ENCODE measurements around the gene ZNF609.
"Not testable (repeated sequence)": the region's sequence is repeated elsewhere in the genome, so short reads cannot be mapped to it uniquely, and the experiment has no call there.

The ZNF609 gene

GRCh38 chr15:64643685-64644084, 183.3 kb downstream of the ZNF609 start:
- no peak for DNase-seq (ENCODE audit: low read depth, low spot score)

- DNase-seq (ENCODE audit: low read depth, low spot score) = not testable (repeated sequence)
Measured at GRCh38 chr15:64644811-64645210, 184.4 kb downstream of the ZNF609 start.

GRCh38 chr15:64645995-64646394, 185.6 kb downstream of the ZNF609 start:
- DNase-seq (ENCODE audit: low read depth, low spot score) = no peak

GRCh38 chr15:64647367-64647766, 187.0 kb downstream of the ZNF609 start:
- no peak for DNase-seq (ENCODE audit: low read depth, low spot score)

- DNase-seq (ENCODE audit: low read depth, low spot score) = no peak
Measured at GRCh38 chr15:64650552-64650951, 190.2 kb downstream of the ZNF609 start.

- no peak for DNase-seq (ENCODE audit: low read depth, low spot score)
Measured at GRCh38 chr15:64651601-64652191, 191.3 kb downstream of the ZNF609 start.

- no peak for DNase-seq (ENCODE audit: low read depth, low spot score)
Measured at GRCh38 chr15:64653757-64654156, 193.4 kb downstream of the ZNF609 start.

GRCh38 chr15:64656508-64656907, 196.1 kb downstream of the ZNF609 start:
- no peak for DNase-seq (ENCODE audit: low read depth, low spot score)

- DNase-seq (ENCODE audit: low read depth, low spot score) = no peak
Measured at GRCh38 chr15:64665179-64665578, 204.8 kb downstream of the ZNF609 start.

GRCh38 chr15:64667736-64668161, 207.4 kb downstream of the ZNF609 start:
- DNase-seq (ENCODE audit: low read depth, low spot score) = no peak

- no peak for DNase-seq (ENCODE audit: low read depth, low spot score)
Measured at GRCh38 chr15:64673866-64674265, 213.5 kb downstream of the ZNF609 start.

GRCh38 chr15:64678126-64678819, 217.9 kb downstream of the ZNF609 start:
- DNase-seq (ENCODE audit: low read depth, low spot score) = no peak

GRCh38 chr15:64680097-64680496, 219.7 kb downstream of the ZNF609 start:
- no peak for DNase-seq (ENCODE audit: low read depth, low spot score)

GRCh38 chr15:64681424-64682024, 221.1 kb downstream of the ZNF609 start:
- DNase-seq (ENCODE audit: low read depth, low spot score) = no peak

- no peak for DNase-seq (ENCODE audit: low read depth, low spot score)
Measured at GRCh38 chr15:64682255-64682654, 221.9 kb downstream of the ZNF609 start.

- DNase-seq (ENCODE audit: low read depth, low spot score) = no peak
Measured at GRCh38 chr15:64683378-64683777, 223.0 kb downstream of the ZNF609 start.

GRCh38 chr15:64685230-64685888, 225.0 kb downstream of the ZNF609 start:
- no peak for DNase-seq (ENCODE audit: low read depth, low spot score)

GRCh38 chr15:64686130-64686735, 225.9 kb downstream of the ZNF609 start:
- DNase-seq (ENCODE audit: low read depth, low spot score) = no peak

- no peak for DNase-seq (ENCODE audit: low read depth, low spot score)
Measured at GRCh38 chr15:64687172-64687571, 226.8 kb downstream of the ZNF609 start.

GRCh38 chr15:64687688-64688087, 227.3 kb downstream of the ZNF609 start:
- no peak for DNase-seq (ENCODE audit: low read depth, low spot score)

GRCh38 chr15:64688770-64689169, 228.4 kb downstream of the ZNF609 start:
- no peak for DNase-seq (ENCODE audit: low read depth, low spot score)

- no peak for DNase-seq (ENCODE audit: low read depth, low spot score)
Measured at GRCh38 chr15:64690008-64690407, 229.6 kb downstream of the ZNF609 start.

All from activated naive CD8-positive, alpha-beta T cell treated with anti-CD3 and anti-CD28 coated beads, Interleukin-2, amount 50 U/mL, for 16 hours (primary cell).